ENCODE data around the gene CACNA2D3. TPM values are rescaled to one million over a fixed set of nuclear protein-coding genes. Genes with fewer than 3 reads are reported as not detected.
A peak's percentile ranks its signal among the peaks of the same experiment; 100 is the strongest.
"Not testable (repeated sequence)": the region's sequence is repeated elsewhere in the genome, so short reads cannot be mapped to it uniquely, and the experiment has no call there.

The CACNA2D3 gene
- total RNA-seq, 1 experiment from 2014 or later = 7.6 TPM

DNA sequence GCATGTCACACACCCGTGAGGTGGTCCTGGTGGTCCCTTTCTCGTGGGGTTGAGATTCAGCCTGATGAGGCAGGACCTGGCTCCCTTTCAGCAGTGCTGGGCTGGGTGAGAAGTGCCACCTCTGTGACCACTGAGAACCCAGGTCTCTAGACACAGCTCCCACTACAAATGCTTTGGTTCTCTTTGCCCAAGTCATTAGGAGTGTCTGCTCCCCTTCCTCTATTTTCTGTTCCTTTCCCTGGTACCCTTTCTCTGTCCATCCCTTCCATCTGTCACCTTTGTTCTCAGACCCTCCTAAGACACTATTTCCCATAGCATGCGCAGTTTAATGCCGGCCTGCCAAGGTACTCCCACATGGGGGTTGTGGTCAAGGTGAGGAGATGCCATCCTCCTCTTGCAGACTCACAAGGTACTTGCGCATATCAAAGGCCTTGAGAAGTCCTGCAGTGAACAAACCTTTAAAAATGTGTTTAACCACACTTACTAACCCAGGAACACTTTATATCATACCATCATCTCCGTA is 507.8 kb downstream of the CACNA2D3 start:
- DNase-seq (ENCODE audit: low spot score) = no peak

DNA sequence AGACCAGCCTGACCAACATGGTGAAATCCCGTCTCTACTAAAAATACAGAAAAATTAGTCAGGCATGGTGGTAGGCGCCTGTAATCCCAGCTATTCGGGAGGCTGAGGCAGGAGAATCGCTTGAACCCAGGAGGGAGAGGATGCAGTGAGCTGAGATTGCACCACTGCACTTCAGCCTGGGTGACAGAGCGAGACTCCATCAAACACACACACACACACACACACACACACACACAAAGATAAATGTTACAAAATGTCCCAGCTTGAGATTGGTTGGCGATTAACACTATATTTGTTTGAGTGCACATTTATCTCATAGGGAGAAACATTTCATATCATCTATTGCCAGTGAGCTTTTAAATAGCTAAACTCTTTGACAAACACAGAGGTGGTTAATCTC is 508.6 kb downstream of the CACNA2D3 start:
- DNase-seq (ENCODE audit: low spot score) = not testable (repeated sequence)

GRCh38 chr3:54631516-54632325 is 509.4 kb downstream of the CACNA2D3 start:
- DNase-seq (ENCODE audit: low spot score) = peak; percentile 79

GRCh38 chr3:54632326-54632665 is 509.9 kb downstream of the CACNA2D3 start:
- no peak for DNase-seq (ENCODE audit: low spot score)

DNA sequence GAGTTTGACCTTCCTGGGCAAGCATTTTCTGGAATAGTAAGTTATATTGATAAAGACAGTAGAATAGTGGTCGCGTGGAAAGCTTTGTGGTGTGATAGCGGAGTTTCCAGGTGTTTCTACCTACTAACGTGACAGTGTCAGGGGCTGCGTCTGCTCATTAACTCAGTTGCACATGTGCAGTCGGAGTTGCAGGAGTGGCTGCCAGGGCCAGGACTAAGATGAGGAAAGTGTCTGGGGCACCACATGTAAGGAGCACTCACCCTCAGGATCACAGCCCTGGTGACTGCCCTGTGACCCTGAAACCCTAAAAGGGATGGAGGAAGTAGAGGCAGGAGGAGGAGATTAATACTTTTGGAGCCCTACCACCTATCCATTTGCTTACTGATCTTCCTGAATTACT is 510.5 kb downstream of the CACNA2D3 start:
- DNase-seq (ENCODE audit: low spot score) = no peak

- DNase-seq (ENCODE audit: low spot score) = no peak
Measured at GRCh38 chr3:54633444-54634121, 511.2 kb downstream of the CACNA2D3 start.

DNA sequence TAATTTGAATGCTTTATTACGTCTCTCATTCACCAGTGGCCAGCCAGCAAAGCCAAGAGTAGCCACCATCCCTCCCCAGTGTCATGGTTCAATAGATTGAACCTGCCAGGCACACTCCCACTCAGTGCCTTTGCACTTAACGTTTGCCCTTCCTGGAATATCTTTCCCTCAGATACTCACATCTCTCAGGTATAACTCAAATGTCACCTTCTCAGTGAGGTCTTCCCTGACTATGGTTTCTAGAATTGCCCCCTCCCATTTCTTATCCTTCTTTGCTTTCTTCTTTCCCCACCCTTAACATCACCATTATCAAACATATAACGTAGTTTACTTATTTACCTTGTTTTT is 511.7 kb downstream of the CACNA2D3 start:
- DNase-seq (ENCODE audit: low spot score) = no peak

- DNase-seq (ENCODE audit: low spot score) = not testable (repeated sequence)
Measured at GRCh38 chr3:54639790-54640372, 517.5 kb downstream of the CACNA2D3 start.

DNA sequence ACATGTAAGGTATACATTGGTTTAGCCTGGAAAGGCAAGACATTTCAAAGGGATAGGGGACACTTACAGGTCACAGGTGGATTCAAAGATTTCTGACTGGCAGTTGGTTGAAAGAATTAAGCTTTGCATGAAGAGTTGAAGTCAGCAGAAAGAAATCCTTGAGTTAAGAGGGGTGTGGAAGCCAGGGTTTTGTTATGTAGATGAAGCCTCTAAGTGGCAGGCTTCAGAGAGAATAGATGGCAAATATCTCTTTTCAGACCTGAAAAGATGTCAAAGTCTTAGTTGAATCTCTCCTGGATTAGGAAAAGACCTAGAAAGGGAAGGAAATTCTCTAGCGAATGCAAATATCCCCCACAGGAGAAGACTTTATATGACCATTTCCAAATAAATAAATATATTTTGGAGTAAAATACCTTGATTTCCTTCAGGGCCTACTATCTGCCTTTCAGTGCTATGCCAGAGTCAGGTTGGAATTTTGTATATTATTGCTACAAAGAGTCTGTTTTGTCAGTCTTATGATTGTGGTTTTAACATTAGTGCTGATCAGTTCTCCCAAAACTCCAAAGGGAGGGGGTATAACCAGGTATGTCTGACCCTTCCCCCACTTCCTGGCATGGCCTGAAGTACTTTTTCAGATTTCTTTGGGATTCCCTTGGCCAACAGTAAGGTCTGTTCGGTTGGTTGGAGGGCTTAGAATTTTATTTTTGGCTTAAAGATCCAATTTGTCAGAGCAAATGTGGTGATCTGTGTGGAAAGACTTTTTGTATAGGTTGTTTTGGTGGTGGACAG is 519.1 kb downstream of the CACNA2D3 start:
- no peak for DNase-seq (ENCODE audit: low spot score)

DNA sequence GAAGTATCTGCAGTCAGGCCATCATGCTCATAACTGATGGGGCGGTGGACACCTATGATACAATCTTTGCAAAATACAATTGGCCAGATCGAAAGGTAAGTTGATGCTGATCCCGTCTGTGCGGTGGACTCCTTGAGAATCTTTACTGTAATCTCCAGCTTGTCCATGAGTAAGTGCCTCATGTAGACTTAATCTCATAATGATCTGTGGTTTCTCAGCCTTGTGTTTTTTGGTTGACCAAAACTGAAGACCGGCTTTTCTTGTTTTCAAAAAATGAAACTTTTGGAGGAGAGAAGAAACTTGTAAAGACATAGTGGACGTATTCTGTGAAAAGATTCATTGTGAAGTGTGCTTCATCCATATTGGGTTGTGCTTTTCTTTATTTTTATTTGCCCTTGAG is 519.8 kb downstream of the CACNA2D3 start:
- no peak for DNase-seq (ENCODE audit: low spot score)

GRCh38 chr3:54647721-54648120 is 525.4 kb downstream of the CACNA2D3 start:
- no peak for DNase-seq (ENCODE audit: low spot score)

GRCh38 chr3:54649551-54649950 is 527.2 kb downstream of the CACNA2D3 start:
- DNase-seq (ENCODE audit: low spot score) = no peak

- peak; percentile 60 for DNase-seq (ENCODE audit: low spot score)
Measured at GRCh38 chr3:54653456-54654195, 531.3 kb downstream of the CACNA2D3 start.

DNA sequence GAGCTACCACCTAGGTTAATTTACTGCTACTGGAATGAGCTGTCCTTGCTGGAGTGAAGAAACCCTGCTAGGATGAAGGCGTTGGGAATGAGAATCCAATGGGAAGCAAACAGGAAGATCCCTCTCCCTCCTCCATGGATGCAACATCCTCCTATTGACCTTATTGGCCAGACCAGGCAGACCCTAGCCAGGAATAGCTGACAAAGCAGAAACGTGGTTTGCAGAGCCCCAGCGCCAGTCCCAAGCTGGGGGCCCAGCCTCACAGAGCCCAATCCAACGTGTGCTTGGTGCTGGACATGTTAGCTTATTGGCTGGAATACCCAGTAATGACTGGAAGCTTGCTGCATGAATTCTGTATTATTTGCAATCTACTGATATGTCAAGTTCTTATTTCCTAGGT is 532.4 kb downstream of the CACNA2D3 start:
- no peak for DNase-seq (ENCODE audit: low spot score)

GRCh38 chr3:54659347-54659746 is 537.0 kb downstream of the CACNA2D3 start:
- no peak for DNase-seq (ENCODE audit: low spot score)

GRCh38 chr3:54660714-54661132 is 538.4 kb downstream of the CACNA2D3 start:
- DNase-seq (ENCODE audit: low spot score) = no peak

DNA sequence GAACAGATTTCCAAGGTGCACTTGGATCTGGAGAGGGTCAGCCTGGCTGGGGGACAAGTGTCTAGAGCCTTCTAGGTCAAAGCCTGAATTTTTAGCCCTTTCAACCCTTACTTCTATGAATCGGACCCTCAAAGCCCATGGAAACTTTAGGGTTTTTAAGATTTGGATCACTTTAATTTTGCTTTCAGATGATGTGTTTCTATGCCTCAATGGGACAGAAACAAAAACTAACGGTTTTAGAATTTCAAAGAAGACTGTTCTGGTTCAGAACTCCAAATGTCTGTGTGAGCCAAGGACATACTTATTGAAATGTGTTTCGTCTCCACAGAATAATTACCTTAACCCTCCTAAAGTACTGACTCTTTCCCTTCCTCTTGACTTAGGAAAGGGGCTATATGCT is 538.8 kb downstream of the CACNA2D3 start:
- DNase-seq (ENCODE audit: low spot score) = no peak

DNA sequence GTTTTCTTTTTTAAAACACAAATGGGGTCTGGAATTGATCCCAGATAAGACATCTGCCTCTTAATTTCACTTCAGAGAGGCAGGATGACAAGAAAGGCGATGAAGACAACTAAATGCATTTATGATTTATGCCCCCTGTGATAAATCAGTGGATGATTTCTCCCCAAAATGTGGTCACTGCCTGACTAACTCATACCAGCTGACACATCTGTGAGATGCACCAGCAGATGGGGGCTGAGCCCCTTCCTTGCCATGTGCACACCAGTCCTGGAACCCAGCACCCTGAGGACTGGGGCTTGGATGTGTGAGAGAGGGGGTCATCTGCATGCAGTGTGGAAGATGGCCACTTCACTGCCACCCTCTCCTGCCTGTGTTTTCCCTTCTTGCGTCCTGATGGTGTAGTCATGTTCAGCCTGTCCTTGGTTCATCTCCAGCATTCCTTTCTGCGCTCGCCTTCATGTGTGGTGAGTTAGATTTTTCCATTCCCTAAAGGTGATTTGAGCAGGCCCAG is 541.2 kb downstream of the CACNA2D3 start:
- DNase-seq (ENCODE audit: low spot score) = no peak

DNA sequence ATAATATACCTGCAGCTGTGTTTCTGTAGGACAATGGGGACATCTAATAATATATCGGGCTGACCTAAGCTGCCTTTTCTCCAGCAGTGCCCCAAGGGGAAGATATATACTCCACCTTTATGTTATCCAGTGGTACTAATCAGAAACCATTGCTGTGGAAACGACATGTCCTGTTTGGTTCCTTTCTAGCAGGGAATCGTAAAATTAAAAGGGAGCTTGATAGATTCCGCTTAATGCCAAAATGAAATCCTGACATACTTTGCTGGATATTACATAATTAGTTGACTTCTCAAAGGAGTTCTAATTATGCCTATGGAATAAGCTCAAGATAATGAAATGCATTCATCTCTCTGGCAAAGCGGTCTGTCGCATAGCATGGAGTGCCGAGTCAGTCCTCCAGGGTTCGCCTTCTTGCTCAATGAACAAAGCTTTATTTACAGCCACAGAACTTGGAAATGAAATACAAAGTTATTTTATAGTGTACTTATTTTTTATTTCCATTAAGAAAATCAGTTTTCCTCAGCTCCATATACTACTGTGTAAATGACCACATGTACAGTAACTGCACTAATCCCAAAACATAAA is 542.8 kb downstream of the CACNA2D3 start:
- no peak for DNase-seq (ENCODE audit: low spot score)

DNA sequence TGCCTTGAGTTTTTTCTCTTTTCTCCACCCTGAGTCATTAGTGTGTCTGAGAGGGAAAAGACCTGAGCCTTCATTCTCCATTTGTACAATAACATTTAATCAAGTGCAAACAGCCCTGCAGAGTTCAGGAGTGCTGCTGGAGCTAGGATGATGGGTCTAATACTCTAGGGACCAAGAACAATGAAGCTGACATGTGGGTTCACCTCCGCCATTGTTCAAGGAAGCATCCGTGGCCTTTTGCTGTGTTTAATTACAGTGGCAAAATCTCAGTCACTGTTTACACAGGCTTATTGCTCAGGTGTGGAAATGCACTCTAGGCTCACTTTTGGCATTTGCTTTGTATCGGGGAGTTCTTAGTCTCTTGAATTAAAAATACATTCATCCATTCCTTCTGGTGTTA is 545.9 kb downstream of the CACNA2D3 start:
- no peak for DNase-seq (ENCODE audit: low spot score)

Data from A172 (cell line).